HEK293 (cell line): ENCODE measurements around the gene ZNF423.

Source experiments
- CTCF ChIA-PET: fragments of 350-600 bp; formaldehyde crosslinking; extraction: SDS; loops from one replicate; lab custom pipeline; 2021; ENCODE audit warnings: antibody characterized with exemption; lab: Yijun Ruan, JAX
- POLR2A ChIA-PET: fragments of 300-600 bp; formaldehyde crosslinking; extraction: SDS; loops from one replicate; lab custom pipeline; 2020; ENCODE audit warnings: antibody characterized with exemption, inconsistent platforms; lab: Yijun Ruan, JAX
- H3K27ac ChIP-seq: fragments of 200-500 bp; sonication (Bioruptor generic); 2 replicates; pipeline ENCODE4 v1.5.1; 2014; ENCODE audit warnings: low read depth, low read length, control low read depth, inconsistent platforms; ENCODE audit errors: extremely low read depth
- H3K36me3 ChIP-seq, 2 experiments: fragments of 200-500 bp in 1 of 2; sonication (Bioruptor generic) in 1 of 2; 1 replicate in 1 of 2; 2 replicates in 1 of 2; pipeline ENCODE4 v1.5.1; 2014 to 2017; ENCODE audit warnings: inconsistent platforms in 2 of 2, low read length in 2 of 2; ENCODE audit not compliant: control insufficient read depth in 2 of 2, insufficient read depth in 1 of 2
- H3K4me1 ChIP-seq: fragments of 200-500 bp; sonication (Bioruptor generic); 2 replicates; pipeline ENCODE4 v1.5.1; 2014; ENCODE audit warnings: mild to moderate bottlenecking, low read length, inconsistent platforms; ENCODE audit not compliant: control insufficient read depth, insufficient read depth
- H3K4me3 ChIP-seq: 2 replicates; pipeline ENCODE4 v1.5.1; 2011; ENCODE audit warnings: low read depth, mild to moderate bottlenecking, control low read depth, low read length, moderate library complexity
- H3K9me3 ChIP-seq: fragments of 200-500 bp; sonication (Bioruptor generic); 2 replicates; pipeline ENCODE4 v1.5.1; 2014; ENCODE audit warnings: low read depth, low read length, inconsistent platforms; ENCODE audit not compliant: control insufficient read depth, insufficient read depth
- GLIS2 ChIP-seq: fragments of 450-650 bp; formaldehyde crosslinking; IDR thresholded peaks from 2 replicates; pipeline ENCODE4 v1.5.1; 2016; ENCODE audit warnings: missing biosample characterization, missing genetic modification characterization
- KLF7 ChIP-seq: fragments of 450-650 bp; formaldehyde crosslinking; IDR thresholded peaks from 2 replicates; pipeline ENCODE4 v1.5.1; 2016; ENCODE audit warnings: missing biosample characterization, missing genetic modification characterization, borderline replicate concordance
- ZNF174 ChIP-seq: fragments of 450-650 bp; formaldehyde crosslinking; IDR thresholded peaks from 2 replicates; pipeline ENCODE4 v1.5.0; 2017; ENCODE audit warnings: missing biosample characterization, mild to moderate bottlenecking, missing genetic modification characterization
- ZNF239 ChIP-seq: fragments of 450-650 bp; formaldehyde crosslinking; IDR thresholded peaks from 2 replicates; pipeline ENCODE4 v1.5.1; 2016; ENCODE audit warnings: missing biosample characterization, missing genetic modification characterization
- ZNF280C ChIP-seq: fragments of 450-650 bp; formaldehyde crosslinking; IDR thresholded peaks from 2 replicates; pipeline ENCODE4 v1.5.1; 2016; ENCODE audit warnings: missing biosample characterization, missing genetic modification characterization
- ZNF366 ChIP-seq: fragments of 450-650 bp; formaldehyde crosslinking; conservative IDR thresholded peaks from 2 replicates; pipeline ENCODE4 v1.5.1; 2016; ENCODE audit warnings: missing biosample characterization, missing genetic modification characterization
- ZNF404 ChIP-seq: fragments of 450-650 bp; formaldehyde crosslinking; IDR thresholded peaks from 2 replicates; pipeline ENCODE4 v1.5.1; 2017; ENCODE audit warnings: missing biosample characterization, missing genetic modification characterization
- ZNF510 ChIP-seq: fragments of 450-650 bp; formaldehyde crosslinking; IDR thresholded peaks from 2 replicates; pipeline ENCODE4 v1.5.1; 2018; ENCODE audit warnings: mild to moderate bottlenecking, missing genetic modification characterization, missing biosample characterization; ENCODE audit not compliant: insufficient replicate concordance
- ZNF513 ChIP-seq: fragments of 450-650 bp; IDR thresholded peaks from 2 replicates; pipeline ENCODE4 v1.5.1; 2018; ENCODE audit warnings: missing biosample characterization, missing genetic modification characterization
- ZNF558 ChIP-seq: fragments of 450-650 bp; formaldehyde crosslinking; IDR thresholded peaks from 2 replicates; pipeline ENCODE4 v1.5.1; 2016; ENCODE audit warnings: missing biosample characterization, missing genetic modification characterization
- ZNF571 ChIP-seq: fragments of 450-650 bp; formaldehyde crosslinking; IDR thresholded peaks from 2 replicates; pipeline ENCODE4 v1.5.0; 2017; ENCODE audit warnings: missing biosample characterization, missing genetic modification characterization
- ZNF701 ChIP-seq: fragments of 450-650 bp; formaldehyde crosslinking; IDR thresholded peaks from 2 replicates; pipeline ENCODE4 v1.5.1; 2016; ENCODE audit warnings: missing biosample characterization, missing genetic modification characterization
- ZNF776 ChIP-seq: fragments of 450-650 bp; formaldehyde crosslinking; IDR thresholded peaks from 2 replicates; pipeline ENCODE4 v1.5.0; 2017; ENCODE audit warnings: missing biosample characterization, missing genetic modification characterization, borderline replicate concordance
- ZNF785 ChIP-seq: fragments of 450-650 bp; formaldehyde crosslinking; IDR thresholded peaks from 2 replicates; pipeline ENCODE4 v1.5.1; 2016; ENCODE audit warnings: missing biosample characterization, missing genetic modification characterization
- ZNF791 ChIP-seq: fragments of 450-650 bp; formaldehyde crosslinking; IDR thresholded peaks from 2 replicates; pipeline ENCODE4 v1.5.1; 2016; ENCODE audit warnings: missing biosample characterization, missing genetic modification characterization
- ZNF843 ChIP-seq: fragments of 450-650 bp; formaldehyde crosslinking; IDR thresholded peaks from 2 replicates; pipeline ENCODE4 v1.5.1; 2016; ENCODE audit warnings: missing biosample characterization, missing genetic modification characterization
- ZXDB ChIP-seq: fragments of 450-650 bp; formaldehyde crosslinking; IDR thresholded peaks from 2 replicates; pipeline ENCODE4 v1.5.1; 2016; ENCODE audit warnings: missing biosample characterization, missing genetic modification characterization
- TF ChIP-seq, protein P1 (sequence below): fragments of 450-650 bp; formaldehyde crosslinking; IDR thresholded peaks from 2 replicates; pipeline ENCODE4 v1.5.1; 2016; ENCODE audit warnings: missing biosample characterization, missing genetic modification characterization
- TF ChIP-seq, protein P2 (sequence below): fragments of 450-650 bp; formaldehyde crosslinking; IDR thresholded peaks from 2 replicates; pipeline ENCODE4 v1.5.1; 2016; ENCODE audit warnings: missing biosample characterization, missing genetic modification characterization, low read depth
- TF ChIP-seq, protein P3 (sequence below): fragments of 450-650 bp; formaldehyde crosslinking; IDR thresholded peaks from 2 replicates; pipeline ENCODE4 v1.5.1; 2017; ENCODE audit warnings: missing biosample characterization, missing genetic modification characterization
- TF ChIP-seq, protein P4 (sequence below): fragments of 450-650 bp; formaldehyde crosslinking; IDR thresholded peaks from 2 replicates; pipeline ENCODE4 v1.5.1; 2016; ENCODE audit warnings: missing biosample characterization, missing genetic modification characterization

ZNF423 gene

GRCh38 chr16:49469311-49469670, 386.6 kb downstream of the ZNF423 start (continued):
- no peak for TF ChIP-seq ZNF280C (tag by site-specific recombination)
- TF ChIP-seq ZNF239 (tag by site-specific recombination): no peak
- TF ChIP-seq ZNF510: no peak
- TF ChIP-seq, all 188 proteins: peak for 0

DNA sequence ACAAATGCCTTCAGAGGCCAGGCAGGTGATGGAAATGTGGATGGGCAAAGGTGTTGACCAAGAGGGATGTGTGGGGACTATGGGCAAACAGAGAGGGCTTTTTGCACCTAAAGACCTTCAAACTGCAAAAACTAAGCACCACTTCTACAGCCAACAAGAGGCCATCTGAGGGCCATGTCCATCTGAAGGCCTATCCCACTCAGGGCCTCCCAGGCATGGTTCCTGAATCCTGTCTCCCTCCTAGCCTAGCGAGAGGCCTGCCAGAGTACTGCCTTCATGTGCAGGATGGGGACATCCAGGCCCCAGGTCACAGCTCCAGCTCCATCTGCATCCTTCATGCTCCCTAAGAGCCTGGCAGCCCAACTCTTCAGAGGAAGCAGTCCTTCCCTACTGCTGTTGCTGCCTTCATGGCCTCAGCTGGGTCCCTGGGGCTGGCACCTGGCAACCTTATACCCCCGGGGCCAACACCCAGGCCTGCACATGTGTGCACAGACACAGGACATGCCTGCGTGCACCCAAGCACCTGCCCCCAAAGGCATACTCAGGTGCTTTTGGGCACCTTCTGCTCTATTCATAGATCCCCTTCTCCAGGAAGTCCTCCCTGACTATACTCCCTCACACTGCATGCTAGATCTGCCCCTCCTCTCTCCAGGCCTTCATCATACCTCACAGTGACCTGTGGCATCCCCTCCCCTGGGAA, 387.2 kb downstream of the ZNF423 start:
- POLR2A ChIA-PET: no interaction called here
- no peak overlapping the region for H3K4me3 ChIP-seq
- H3K4me1 ChIP-seq: no peaks in the 10 kb centered on the region
- no peak for TF ChIP-seq ZNF785 (tag by site-specific recombination)
- TF ChIP-seq ZNF558 (tag by site-specific recombination): no peak
- TF ChIP-seq ZNF174 (tag by site-specific recombination): no peak
- no peak for TF ChIP-seq GLIS2
- TF ChIP-seq ZXDB (tag by site-specific recombination): no peak
- TF ChIP-seq, protein P1, sequence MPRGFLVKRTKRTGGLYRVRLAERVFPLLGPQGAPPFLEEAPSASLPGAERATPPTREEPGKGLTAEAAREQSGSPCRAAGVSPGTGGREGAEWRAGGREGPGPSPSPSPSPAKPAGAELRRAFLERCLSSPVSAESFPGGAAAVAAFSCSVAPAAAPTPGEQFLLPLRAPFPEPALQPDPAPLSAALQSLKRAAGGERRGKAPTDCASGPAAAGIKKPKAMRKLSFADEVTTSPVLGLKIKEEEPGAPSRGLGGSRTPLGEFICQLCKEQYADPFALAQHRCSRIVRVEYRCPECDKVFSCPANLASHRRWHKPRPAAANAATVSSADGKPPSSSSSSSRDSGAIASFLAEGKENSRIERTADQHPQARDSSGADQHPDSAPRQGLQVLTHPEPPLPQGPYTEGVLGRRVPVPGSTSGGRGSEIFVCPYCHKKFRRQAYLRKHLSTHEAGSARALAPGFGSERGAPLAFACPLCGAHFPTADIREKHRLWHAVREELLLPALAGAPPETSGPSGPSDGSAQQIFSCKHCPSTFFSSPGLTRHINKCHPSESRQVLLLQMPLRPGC: no peak
- no peak for TF ChIP-seq ZNF513
- TF ChIP-seq, protein P2, sequence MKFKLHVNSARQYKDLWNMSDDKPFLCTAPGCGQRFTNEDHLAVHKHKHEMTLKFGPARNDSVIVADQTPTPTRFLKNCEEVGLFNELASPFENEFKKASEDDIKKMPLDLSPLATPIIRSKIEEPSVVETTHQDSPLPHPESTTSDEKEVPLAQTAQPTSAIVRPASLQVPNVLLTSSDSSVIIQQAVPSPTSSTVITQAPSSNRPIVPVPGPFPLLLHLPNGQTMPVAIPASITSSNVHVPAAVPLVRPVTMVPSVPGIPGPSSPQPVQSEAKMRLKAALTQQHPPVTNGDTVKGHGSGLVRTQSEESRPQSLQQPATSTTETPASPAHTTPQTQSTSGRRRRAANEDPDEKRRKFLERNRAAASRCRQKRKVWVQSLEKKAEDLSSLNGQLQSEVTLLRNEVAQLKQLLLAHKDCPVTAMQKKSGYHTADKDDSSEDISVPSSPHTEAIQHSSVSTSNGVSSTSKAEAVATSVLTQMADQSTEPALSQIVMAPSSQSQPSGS: no peak
- TF ChIP-seq KLF7: no peak
- TF ChIP-seq ZNF571: no peak
- TF ChIP-seq, all 188 proteins: peak for 0
- CTCF ChIA-PET: no interaction called here
- H3K27ac ChIP-seq: no peak overlapping the region
- no peaks in the 10 kb centered on the region for H3K9me3 ChIP-seq
- no peaks in the 10 kb centered on the region for H3K36me3 ChIP-seq

DNA sequence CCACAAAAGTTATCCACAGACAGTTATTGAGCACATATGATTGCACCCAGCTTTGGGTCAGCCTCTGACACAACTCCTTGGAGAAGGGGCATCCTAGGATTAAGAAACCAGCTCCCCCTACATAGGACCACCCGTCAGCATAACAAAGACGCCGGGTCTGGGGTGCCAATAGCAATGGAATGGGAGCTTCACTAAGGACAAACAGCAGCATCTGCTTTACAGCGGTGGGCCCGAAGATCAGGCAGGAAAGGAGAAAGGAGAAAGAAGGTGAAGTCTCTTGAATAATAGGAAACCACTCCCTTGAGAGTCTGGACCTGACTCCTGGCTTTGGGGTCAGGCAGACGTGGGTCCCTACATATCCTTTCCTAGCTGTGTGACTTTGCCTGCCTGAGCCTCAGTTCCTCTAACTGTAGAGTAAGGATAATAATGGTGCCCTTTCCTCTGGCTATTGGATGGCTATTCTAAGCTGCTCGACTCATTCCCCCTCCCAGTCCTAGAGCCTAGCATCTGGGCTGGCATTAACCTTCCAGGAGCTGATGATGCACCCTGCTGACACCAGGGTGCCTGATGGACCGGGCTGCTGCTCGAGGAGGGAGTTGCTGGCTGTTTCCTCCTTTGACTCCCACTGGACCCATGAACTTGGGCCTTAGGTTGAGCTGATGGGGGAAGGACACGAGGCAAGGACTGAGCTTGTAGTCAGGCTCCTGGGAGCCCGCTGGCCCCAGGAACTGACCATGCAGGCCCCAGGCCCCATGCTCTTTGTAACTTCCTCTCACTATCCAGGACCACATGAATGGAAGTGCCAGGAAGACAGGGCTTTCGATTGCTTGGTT, 388.2 kb downstream of the ZNF423 start:
- Histone ChIP-seq H3K4me3 (no peak overlapping the region), H3K36me3 (no peaks in the 10 kb centered on the region), H3K9me3 (no peaks in the 10 kb centered on the region)
- ChIA-PET POLR2A (no interaction called here), CTCF (interaction anchor here (1.2 kb wide), 1 partner anchor 18 kb away, joined by 4 read pairs; no protein-coding TSS in a partner anchor)
- TF ChIP-seq ZNF404 (tag by site-specific recombination) (no peak), ZNF843 (tag by site-specific recombination) (no peak), ZNF776 (no peak), ZNF366 (tag by site-specific recombination) (no peak), ZNF791 (no peak), ZNF701 (tag by site-specific recombination) (no peak)
- TF ChIP-seq, protein P3, sequence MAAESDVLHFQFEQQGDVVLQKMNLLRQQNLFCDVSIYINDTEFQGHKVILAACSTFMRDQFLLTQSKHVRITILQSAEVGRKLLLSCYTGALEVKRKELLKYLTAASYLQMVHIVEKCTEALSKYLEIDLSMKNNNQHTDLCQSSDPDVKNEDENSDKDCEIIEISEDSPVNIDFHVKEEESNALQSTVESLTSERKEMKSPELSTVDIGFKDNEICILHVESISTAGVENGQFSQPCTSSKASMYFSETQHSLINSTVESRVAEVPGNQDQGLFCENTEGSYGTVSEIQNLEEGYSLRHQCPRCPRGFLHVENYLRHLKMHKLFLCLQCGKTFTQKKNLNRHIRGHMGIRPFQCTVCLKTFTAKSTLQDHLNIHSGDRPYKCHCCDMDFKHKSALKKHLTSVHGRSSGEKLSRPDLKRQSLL (tag by site-specific recombination): no peak
- TF ChIP-seq, protein P4, sequence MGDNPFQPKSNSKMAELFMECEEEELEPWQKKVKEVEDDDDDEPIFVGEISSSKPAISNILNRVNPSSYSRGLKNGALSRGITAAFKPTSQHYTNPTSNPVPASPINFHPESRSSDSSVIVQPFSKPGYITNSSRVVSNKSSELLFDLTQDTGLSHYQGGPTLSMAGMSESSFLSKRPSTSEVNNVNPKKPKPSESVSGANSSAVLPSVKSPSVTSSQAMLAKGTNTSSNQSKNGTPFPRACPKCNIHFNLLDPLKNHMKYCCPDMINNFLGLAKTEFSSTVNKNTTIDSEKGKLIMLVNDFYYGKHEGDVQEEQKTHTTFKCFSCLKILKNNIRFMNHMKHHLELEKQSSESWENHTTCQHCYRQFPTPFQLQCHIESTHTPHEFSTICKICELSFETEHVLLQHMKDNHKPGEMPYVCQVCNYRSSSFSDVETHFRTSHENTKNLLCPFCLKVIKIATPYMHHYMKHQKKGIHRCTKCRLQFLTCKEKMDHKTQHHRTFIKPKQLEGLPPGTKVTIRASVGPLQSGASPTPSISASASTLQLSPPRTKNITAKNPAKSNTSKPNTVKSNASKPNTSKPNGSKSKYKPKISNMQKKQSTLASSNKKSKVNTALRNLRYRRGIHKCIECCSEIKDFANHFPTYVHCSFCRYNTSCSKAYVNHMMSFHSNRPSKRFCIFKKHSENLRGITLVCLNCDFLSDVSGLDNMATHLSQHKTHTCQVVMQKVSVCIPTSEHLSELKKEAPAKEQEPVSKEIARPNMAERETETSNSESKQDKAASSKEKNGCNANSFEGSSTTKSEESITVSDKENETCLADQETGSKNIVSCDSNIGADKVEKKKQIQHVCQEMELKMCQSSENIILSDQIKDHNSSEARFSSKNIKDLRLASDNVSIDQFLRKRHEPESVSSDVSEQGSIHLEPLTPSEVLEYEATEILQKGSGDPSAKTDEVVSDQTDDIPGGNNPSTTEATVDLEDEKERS (tag by site-specific recombination): no peak
- TF ChIP-seq, all 188 proteins: peak for 0
- Histone ChIP-seq H3K27ac (no peak overlapping the region), H3K4me1 (no peaks in the 10 kb centered on the region)
